ENCODE measurements around the gene CEP112.

CEP112 gene

GRCh38 chr17:65978871-65979270 lies 213.1 kb downstream of the CEP112 start:
- FAIRE-seq, result no peak

- no peak for FAIRE-seq
These were observed 214.9 kb downstream of the CEP112 start for GRCh38 chr17:65977041-65977440.

GRCh38 chr17:65975878-65976277 lies 216.1 kb downstream of the CEP112 start:
- FAIRE-seq, result no peak

GRCh38 chr17:65973237-65973636 lies 218.7 kb downstream of the CEP112 start:
- no peak for FAIRE-seq

- FAIRE-seq, result no peak
These were observed 224.6 kb downstream of the CEP112 start for GRCh38 chr17:65967372-65967771.

GRCh38 chr17:65966072-65966695 lies 225.7 kb downstream of the CEP112 start:
- no peak for FAIRE-seq

GRCh38 chr17:65963179-65963578 lies 228.8 kb downstream of the CEP112 start:
- no peak for FAIRE-seq

- no peak for FAIRE-seq
These were observed 232.3 kb downstream of the CEP112 start for GRCh38 chr17:65959630-65960029.

GRCh38 chr17:65956814-65957213 lies 235.1 kb downstream of the CEP112 start:
- FAIRE-seq, result no peak

GRCh38 chr17:65954148-65954449 lies 237.8 kb downstream of the CEP112 start:
- no peak for FAIRE-seq

- FAIRE-seq, result no peak
These were observed 238.4 kb downstream of the CEP112 start for GRCh38 chr17:65953316-65954147.

- FAIRE-seq, result no peak
These were observed 239.3 kb downstream of the CEP112 start for GRCh38 chr17:65952586-65952985.

GRCh38 chr17:65952015-65952414 lies 239.9 kb downstream of the CEP112 start:
- no peak for FAIRE-seq

- FAIRE-seq, result no peak
These were observed 244.1 kb downstream of the CEP112 start for GRCh38 chr17:65947831-65948230.

- no peak for FAIRE-seq
These were observed 249.3 kb downstream of the CEP112 start for GRCh38 chr17:65942592-65942991.

- FAIRE-seq, result no peak
These were observed 250.5 kb downstream of the CEP112 start for GRCh38 chr17:65941356-65941899.

GRCh38 chr17:65936013-65936412 lies 255.9 kb downstream of the CEP112 start:
- FAIRE-seq, result no peak

GRCh38 chr17:65933290-65933689 lies 258.6 kb downstream of the CEP112 start:
- no peak for FAIRE-seq

- FAIRE-seq, result no peak
These were observed 260.4 kb downstream of the CEP112 start for GRCh38 chr17:65931246-65932149.

- no peak for FAIRE-seq
These were observed 261.7 kb downstream of the CEP112 start for GRCh38 chr17:65930140-65930730.

GRCh38 chr17:65926599-65926998 lies 265.3 kb downstream of the CEP112 start:
- FAIRE-seq, result no peak

GRCh38 chr17:65925606-65926307 lies 266.2 kb downstream of the CEP112 start:
- no peak for FAIRE-seq
